GM12892 (cell line): ENCODE measurements around the gene TRNT1. TPM values are rescaled to one million over a fixed set of nuclear protein-coding genes. Genes with fewer than 3 reads are reported as not detected.
A peak's percentile ranks its signal among the peaks of the same experiment; 100 is the strongest.

Source experiments
- DNase-seq: peaks from one replicate; pipeline ENCODE4 v3.0.0; 2011; ENCODE audit not compliant: insufficient read length
- FAIRE-seq: peaks from 2 replicates; lab custom pipeline; 2011; peaks lifted over from hg19 to GRCh38; lab: Jason Lieb, UNC
- POLR2A ChIP-seq: IDR thresholded peaks from 2 replicates; pipeline ENCODE4 v1.6.1; 2011; ENCODE audit warnings: low read depth, low read length, control low read depth
- POLR2AphosphoS5 ChIP-seq: IDR thresholded peaks from 2 replicates; pipeline ENCODE4 v1.6.1; 2011; ENCODE audit warnings: low read depth, low read length, control low read depth
- TAF1 ChIP-seq: IDR thresholded peaks from 2 replicates; pipeline ENCODE4 v1.6.1; 2011; ENCODE audit warnings: low read depth, mild to moderate bottlenecking, control low read depth, low read length, borderline replicate concordance
- polyA plus RNA-seq: library from polyadenylated mRNA; unstranded; fragments of >200 nt; gene quantifications from one replicate; pipeline ENCODE4 v1.2.1, GENCODE V29; 2012; ENCODE audit warnings: missing spikeins, inconsistent platforms; ENCODE audit not compliant: missing spikeins

The TRNT1 gene
- 27.8 TPM for polyA plus RNA-seq

- peak; percentile 63 for TF ChIP-seq TAF1
- TF ChIP-seq POLR2A: peak; percentile 95
- peak; percentile 93 for TF ChIP-seq POLR2AphosphoS5
- FAIRE-seq (peak; percentile 98), DNase-seq (peak; percentile 89)
Observed at GRCh38 chr3:3126477-3127431, at the start of gene TRNT1. TRNT1 (plus strand) TSS chr3:3126940; CDS start chr3:3129041, 2,101 bp downstream.

- FAIRE-seq (no peak), DNase-seq (no peak)
- TF ChIP-seq POLR2AphosphoS5 (no peak), POLR2A (no peak), TAF1 (no peak)
Observed at GRCh38 chr3:3080309-3080708, 46.4 kb upstream of the TRNT1 start.

GRCh38 chr3:3081381-3082233, 45.1 kb upstream of the TRNT1 start:
- TF ChIP-seq POLR2AphosphoS5 (no peak), POLR2A (no peak), TAF1 (no peak)
- FAIRE-seq: peak; percentile 82
- no peak for DNase-seq

GRCh38 chr3:3082234-3082924, 44.4 kb upstream of the TRNT1 start:
- TF ChIP-seq POLR2A: no peak
- no peak for TF ChIP-seq POLR2AphosphoS5
- no peak for TF ChIP-seq TAF1
- DNase-seq (peak; percentile 21), FAIRE-seq (peak; percentile 86)

- TF ChIP-seq TAF1 (no peak), POLR2A (no peak), POLR2AphosphoS5 (no peak)
- DNase-seq (no peak), FAIRE-seq (no peak)
Observed at GRCh38 chr3:3084890-3085289, 41.9 kb upstream of the TRNT1 start.

- FAIRE-seq: no peak
- no peak for TF ChIP-seq TAF1
- TF ChIP-seq POLR2AphosphoS5: no peak
- TF ChIP-seq POLR2A: no peak
Observed at GRCh38 chr3:3085782-3086181, 41.0 kb upstream of the TRNT1 start.

GRCh38 chr3:3086239-3086638, 40.5 kb upstream of the TRNT1 start:
- TF ChIP-seq POLR2AphosphoS5 (no peak), TAF1 (no peak), POLR2A (no peak)
- DNase-seq: no peak
- no peak for FAIRE-seq

More at GRCh38 chr3:3085782-3086181, 41.0 kb upstream of the TRNT1 start:
- no peak for DNase-seq

GRCh38 chr3:3087279-3087678, 39.5 kb upstream of the TRNT1 start:
- no peak for DNase-seq
- no peak for TF ChIP-seq POLR2AphosphoS5
- TF ChIP-seq POLR2A: no peak
- TF ChIP-seq TAF1: no peak
- no peak for FAIRE-seq

GRCh38 chr3:3087716-3088465, 38.8 kb upstream of the TRNT1 start:
- DNase-seq: no peak
- no peak for TF ChIP-seq TAF1
- no peak for TF ChIP-seq POLR2AphosphoS5
- no peak for TF ChIP-seq POLR2A
- FAIRE-seq: no peak

GRCh38 chr3:3089017-3089416, 37.7 kb upstream of the TRNT1 start:
- peak; percentile 36 for DNase-seq
- FAIRE-seq: peak; percentile 95
- TF ChIP-seq TAF1: no peak
- TF ChIP-seq POLR2A: no peak
- TF ChIP-seq POLR2AphosphoS5: no peak
